K562 (cell line): Measurements from ENCODE around the gene GRP. TPM values are rescaled to one million over a fixed set of nuclear protein-coding genes. Genes with fewer than 3 reads are reported as not detected.

Experiments used
- ATF6 ChIP-seq: sonication (generic); formaldehyde crosslinking; IDR thresholded peaks from 2 replicates; pipeline ENCODE4 v1.4.0; 2020; ENCODE audit warnings: mild to moderate bottlenecking, missing genetic modification reagents
- ELK3 ChIP-seq: fragments of 450-650 bp; formaldehyde crosslinking; IDR thresholded peaks from 2 replicates; pipeline ENCODE4 v1.4.0; 2020; ENCODE audit warnings: mild to moderate bottlenecking
- IRF9 ChIP-seq: fragments of 450-650 bp; IDR thresholded peaks from 2 replicates; pipeline ENCODE4 v1.6.1; 2016; ENCODE audit warnings: missing biosample characterization, missing genetic modification characterization
- NFXL1 ChIP-seq: fragments of 450-650 bp; formaldehyde crosslinking; IDR thresholded peaks from 2 replicates; pipeline ENCODE4 v1.4.0; 2021; ENCODE audit warnings: mild to moderate bottlenecking
- SAFB ChIP-seq: fragments of 200-400 bp; formaldehyde crosslinking; IDR thresholded peaks from 2 replicates; pipeline ENCODE4 v1.6.1; 2017; ENCODE audit warnings: low read depth, low read length, borderline replicate concordance
- polyA plus RNA-seq, 8 experiments: library from polyadenylated mRNA; depleted of rRNA in 4 of 8; stranded (reverse) in 5 of 8; unstranded in 3 of 8; fragments of >200 nt; fragmentation: Nextera tagmentation in 2 of 8; fragmentation: Illumina TruSeq in 1 of 8; extraction: Ambion mirVana in 2 of 8; extraction: Trizol in 1 of 8; gene quantifications; 2 replicates each; pipeline versions ENCODE4 v1.2.1 to v1.2.3, GENCODE V29; 2011 to 2014; ENCODE audit warnings: inconsistent platforms in 1 of 8, missing spikeins in 1 of 8
- total RNA-seq, 7 experiments: library from RNA; depleted of rRNA in 6 of 7; stranded (reverse); fragments of >200 nt in 6 of 7; fragmentation: Illumina TruSeq in 2 of 7; extraction: Trizol in 2 of 7; gene quantifications; 2 replicates each; pipeline versions ENCODE4 v1.2.1 to v1.2.3, GENCODE V29; 2011 to 2021; ENCODE audit warnings: low replicate concordance in 1 of 7
- TF ChIP-seq, protein P1 (sequence below): fragments of 250-450 bp; sonication (Bioruptor Pico); IDR thresholded peaks from 2 replicates; pipeline ENCODE4 v1.4.0; 2020; ENCODE audit warnings: mild to moderate bottlenecking, moderate library complexity
- TF ChIP-seq, protein P2 (sequence below): fragments of 450-650 bp; IDR thresholded peaks from 2 replicates; pipeline ENCODE4 v1.6.1; 2018; ENCODE audit warnings: mild to moderate bottlenecking, low read depth; ENCODE audit not compliant: partially characterized antibody
- TF ChIP-seq, protein P3 (sequence below): fragments of 450-650 bp; IDR thresholded peaks from 2 replicates; pipeline ENCODE4 v1.6.1; 2017; ENCODE audit warnings: mild to moderate bottlenecking, moderate library complexity

The GRP gene
- total and polyA plus RNA-seq, 9 of the 15 experiments (the other 6 are each of a cell fraction or from before 2014, with no cell fraction given): 0.07 TPM; not detected in 8

DNA sequence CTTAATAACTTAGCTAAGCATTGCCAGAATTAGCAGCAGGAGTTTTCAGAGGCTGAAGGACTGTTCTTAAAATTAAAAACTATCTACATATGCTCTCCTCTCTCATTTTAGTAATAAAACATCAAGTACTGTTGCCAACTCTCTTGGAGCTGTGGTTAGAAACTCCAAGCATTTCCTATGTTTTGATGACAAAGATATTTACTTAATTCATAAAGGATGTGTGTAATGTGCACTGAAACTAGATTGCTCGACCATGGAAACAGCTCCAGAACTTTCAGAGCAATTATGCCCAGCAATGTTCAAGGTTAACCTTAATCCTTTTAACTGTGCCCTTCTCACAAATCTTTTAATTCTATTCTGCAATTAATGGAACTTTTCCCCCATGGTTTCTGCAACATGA lies 8.4 kb downstream of the GRP start (continued):
- TF ChIP-seq, protein P1, sequence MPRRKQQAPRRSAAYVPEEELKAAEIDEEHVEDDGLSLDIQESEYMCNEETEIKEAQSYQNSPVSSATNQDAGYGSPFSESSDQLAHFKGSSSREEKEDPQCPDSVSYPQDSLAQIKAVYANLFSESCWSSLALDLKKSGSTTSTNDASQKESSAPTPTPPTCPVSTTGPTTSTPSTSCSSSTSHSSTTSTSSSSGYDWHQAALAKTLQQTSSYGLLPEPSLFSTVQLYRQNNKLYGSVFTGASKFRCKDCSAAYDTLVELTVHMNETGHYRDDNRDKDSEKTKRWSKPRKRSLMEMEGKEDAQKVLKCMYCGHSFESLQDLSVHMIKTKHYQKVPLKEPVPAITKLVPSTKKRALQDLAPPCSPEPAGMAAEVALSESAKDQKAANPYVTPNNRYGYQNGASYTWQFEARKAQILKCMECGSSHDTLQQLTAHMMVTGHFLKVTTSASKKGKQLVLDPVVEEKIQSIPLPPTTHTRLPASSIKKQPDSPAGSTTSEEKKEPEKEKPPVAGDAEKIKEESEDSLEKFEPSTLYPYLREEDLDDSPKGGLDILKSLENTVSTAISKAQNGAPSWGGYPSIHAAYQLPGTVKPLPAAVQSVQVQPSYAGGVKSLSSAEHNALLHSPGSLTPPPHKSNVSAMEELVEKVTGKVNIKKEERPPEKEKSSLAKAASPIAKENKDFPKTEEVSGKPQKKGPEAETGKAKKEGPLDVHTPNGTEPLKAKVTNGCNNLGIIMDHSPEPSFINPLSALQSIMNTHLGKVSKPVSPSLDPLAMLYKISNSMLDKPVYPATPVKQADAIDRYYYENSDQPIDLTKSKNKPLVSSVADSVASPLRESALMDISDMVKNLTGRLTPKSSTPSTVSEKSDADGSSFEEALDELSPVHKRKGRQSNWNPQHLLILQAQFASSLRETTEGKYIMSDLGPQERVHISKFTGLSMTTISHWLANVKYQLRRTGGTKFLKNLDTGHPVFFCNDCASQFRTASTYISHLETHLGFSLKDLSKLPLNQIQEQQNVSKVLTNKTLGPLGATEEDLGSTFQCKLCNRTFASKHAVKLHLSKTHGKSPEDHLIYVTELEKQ (CRISPR knock-in tag): no peak
- TF ChIP-seq ELK3 (CRISPR knock-in tag): no peak
- no peak for TF ChIP-seq IRF9 (tag)
- no peak for TF ChIP-seq NFXL1
- no peak for TF ChIP-seq SAFB
- TF ChIP-seq ATF6 (CRISPR knock-in tag): no peak
- TF ChIP-seq, protein P2, sequence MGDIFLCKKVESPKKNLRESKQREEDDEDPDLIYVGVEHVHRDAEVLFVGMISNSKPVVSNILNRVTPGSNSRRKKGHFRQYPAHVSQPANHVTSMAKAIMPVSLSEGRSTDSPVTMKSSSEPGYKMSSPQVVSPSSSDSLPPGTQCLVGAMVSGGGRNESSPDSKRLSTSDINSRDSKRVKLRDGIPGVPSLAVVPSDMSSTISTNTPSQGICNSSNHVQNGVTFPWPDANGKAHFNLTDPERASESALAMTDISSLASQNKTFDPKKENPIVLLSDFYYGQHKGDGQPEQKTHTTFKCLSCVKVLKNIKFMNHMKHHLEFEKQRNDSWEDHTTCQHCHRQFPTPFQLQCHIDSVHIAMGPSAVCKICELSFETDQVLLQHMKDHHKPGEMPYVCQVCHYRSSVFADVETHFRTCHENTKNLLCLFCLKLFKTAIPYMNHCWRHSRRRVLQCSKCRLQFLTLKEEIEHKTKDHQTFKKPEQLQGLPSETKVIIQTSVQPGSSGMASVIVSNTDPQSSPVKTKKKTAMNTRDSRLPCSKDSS: no peak
- TF ChIP-seq, protein P3, sequence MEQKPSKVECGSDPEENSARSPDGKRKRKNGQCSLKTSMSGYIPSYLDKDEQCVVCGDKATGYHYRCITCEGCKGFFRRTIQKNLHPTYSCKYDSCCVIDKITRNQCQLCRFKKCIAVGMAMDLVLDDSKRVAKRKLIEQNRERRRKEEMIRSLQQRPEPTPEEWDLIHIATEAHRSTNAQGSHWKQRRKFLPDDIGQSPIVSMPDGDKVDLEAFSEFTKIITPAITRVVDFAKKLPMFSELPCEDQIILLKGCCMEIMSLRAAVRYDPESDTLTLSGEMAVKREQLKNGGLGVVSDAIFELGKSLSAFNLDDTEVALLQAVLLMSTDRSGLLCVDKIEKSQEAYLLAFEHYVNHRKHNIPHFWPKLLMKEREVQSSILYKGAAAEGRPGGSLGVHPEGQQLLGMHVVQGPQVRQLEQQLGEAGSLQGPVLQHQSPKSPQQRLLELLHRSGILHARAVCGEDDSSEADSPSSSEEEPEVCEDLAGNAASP: no peak
